Activated effector memory CD4-positive, alpha-beta T cell treated with Interleukin-2 at 50 U/mL for 16 hours (primary cell): ENCODE measurements around the gene MLST8.
A peak's percentile ranks its signal among the peaks of the same experiment; 100 is the strongest.

Source experiments
- DNase-seq: peaks from one replicate; pipeline ENCODE4 v3.0.0-alpha.2; 2020

The MLST8 gene

DNA sequence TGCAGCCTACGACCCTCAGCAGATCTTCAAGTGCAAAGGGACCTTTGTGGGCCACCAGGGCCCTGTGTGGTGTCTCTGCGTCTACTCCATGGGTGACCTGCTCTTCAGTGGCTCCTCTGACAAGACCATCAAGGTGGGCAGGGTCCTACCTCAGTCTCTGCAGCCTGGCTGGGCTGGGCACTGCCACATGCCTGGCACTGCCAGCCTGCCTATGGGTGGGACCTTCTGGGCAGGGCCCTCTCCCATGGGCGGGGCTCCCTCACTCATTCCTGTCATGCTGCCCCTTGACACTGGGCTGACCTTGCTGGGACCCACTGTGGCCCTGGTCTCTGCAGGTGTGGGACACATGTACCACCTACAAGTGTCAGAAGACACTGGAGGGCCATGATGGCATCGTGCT is 31.3 kb upstream of the MLST8 start:
- no peak for DNase-seq

DNA sequence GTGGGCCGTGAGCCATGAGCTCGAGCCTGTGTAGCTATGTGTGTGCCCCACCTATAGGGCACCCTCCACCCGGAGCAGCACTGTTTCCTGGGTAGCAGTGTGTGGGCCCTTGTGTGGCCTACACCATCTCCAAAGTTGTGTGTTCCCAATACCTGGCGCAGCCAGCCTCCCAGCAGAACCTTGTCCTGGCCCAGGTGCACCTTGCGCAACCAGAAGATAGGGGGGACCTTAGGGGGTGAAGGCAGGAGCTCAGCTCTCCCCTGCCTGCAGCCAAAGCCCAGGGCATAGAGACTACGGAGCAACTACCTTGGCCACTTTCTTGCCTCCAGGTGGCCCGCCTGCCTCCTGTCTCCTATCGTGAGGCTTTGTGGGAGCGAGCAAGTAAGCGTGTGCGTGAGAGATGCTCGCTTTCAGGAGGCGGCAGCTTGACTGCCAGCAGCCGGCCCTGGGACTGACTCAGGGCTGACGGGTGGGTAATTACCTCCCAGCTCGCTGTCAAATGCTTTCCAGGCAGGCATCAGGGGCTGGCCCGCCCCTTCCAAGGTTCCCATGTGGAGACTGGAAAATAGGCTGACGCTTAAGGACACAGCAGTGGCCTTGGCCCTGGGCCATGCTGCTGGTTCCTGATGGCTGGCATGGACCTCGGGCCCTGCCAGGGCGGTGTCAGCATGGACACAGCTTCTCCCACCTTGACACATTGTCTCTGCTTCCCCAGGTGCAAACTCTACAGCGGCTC is 30.7 kb upstream of the MLST8 start:
- no peak for DNase-seq

DNA sequence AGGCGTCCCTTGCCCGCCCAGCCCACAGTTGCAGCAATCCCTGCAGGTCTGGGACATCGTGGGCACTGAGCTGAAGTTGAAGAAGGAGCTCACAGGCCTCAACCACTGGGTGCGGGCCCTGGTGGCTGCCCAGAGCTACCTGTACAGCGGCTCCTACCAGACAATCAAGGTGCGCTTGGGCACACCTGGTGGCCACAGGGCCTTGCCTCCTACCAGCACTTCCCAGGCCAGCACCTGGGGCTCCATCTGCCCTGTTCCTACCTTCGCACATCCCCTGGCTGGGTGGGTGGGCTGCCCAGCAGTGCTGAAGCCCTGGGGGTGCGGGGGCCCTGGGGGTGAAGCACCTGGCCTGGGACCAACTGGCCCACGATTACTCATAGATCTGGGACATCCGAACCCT is 29.8 kb upstream of the MLST8 start:
- DNase-seq, result no peak

GRCh38 chr16:2176047-2176446 is 29.2 kb upstream of the MLST8 start:
- DNase-seq, result no peak

DNA sequence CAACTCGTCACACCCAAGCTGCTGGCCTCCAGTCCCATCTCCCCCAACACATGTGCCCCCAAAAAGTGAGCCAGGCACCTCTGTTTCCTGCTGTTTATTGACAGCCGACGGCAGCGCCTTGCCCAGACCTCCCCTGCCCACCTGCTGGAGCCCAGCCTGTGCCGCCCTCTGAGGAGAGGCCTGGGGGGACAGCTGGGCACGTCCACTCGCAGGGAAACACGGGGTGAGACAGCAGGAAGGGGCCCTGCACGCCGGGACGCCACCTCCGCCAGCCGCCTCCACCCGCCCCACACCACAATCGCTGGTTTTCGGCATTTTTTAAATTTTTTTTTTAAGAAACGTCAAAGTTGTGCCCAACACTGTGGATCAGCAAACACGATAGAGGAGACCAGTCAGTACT is 28.2 kb upstream of the MLST8 start:
- DNase-seq, result no peak

- DNase-seq, result no peak
Measured at GRCh38 chr16:2177561-2177960, 27.7 kb upstream of the MLST8 start.

- peak; percentile 6 for DNase-seq
Measured at GRCh38 chr16:2178321-2179106, 26.7 kb upstream of the MLST8 start.

DNA sequence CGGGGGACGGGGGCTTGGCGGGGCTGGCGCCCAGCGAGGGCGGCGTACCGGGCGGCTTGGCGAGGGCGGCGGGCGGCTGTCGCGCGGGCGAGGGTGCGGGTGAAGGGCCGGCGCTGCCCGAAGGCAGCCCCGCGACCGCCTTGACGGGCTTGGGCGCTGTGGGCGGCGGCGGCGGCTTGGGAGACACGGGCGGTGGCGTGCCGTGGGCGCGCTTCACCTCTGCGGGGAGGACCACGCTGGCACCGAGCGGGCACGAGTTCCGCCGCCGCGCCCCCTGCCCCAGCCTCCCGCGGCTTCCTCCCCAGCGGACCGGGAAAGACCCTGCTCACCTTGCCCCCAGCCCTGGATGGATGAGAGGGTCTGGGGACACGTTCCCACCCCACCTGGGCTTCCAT is 26.1 kb upstream of the MLST8 start:
- DNase-seq, result no peak

- no peak for DNase-seq
Measured at GRCh38 chr16:2179576-2179975, 25.7 kb upstream of the MLST8 start.

GRCh38 chr16:2180461-2180860 is 24.8 kb upstream of the MLST8 start:
- no peak for DNase-seq

DNA sequence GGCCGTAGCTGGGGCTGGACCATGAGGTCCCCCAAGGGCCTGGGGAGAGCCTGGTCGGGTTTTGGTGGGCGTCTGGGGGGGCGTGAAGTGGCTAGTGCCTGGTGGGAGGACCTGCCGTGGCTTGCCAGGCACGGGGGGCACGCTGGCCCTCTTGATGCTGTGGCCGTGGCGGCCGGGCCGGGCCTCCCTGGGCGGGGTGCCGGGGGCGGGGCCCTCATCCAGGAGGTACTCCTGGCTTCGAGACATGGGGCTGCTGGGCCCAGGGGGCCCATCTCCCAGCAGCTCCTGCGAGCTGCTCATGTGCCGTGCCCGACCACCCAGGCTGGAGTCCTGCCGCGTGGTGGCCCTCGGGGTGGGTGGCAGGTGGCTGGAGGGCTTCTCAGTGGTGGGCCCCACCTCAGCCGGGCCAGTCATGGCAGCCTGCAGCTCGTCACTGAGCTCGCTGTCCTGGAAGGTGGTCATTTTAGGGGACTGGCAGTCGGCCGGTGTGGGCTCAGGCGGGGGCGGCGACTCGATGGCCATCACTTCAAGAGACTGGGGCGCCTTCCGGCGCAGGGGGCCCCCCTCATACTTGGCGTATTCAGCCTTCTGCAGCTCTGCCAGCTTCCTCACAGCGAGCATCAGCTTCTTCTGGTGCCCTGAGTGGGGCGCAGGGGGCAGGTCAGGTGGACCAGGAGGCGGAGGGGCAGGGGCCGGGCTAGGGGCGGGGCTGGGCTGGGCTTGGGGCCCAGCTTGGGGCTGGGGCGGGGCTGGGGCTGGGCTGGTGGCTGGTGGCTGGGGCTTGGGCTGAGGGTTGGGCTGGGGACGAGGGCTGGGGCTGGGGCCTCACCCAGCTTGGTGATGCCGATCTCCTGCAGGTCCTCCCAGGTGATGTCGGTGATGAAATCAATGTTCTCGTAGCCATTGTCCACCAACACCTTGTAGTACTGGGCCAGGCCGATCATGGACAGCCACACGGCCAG is 24.0 kb upstream of the MLST8 start:
- no peak for DNase-seq

DNA sequence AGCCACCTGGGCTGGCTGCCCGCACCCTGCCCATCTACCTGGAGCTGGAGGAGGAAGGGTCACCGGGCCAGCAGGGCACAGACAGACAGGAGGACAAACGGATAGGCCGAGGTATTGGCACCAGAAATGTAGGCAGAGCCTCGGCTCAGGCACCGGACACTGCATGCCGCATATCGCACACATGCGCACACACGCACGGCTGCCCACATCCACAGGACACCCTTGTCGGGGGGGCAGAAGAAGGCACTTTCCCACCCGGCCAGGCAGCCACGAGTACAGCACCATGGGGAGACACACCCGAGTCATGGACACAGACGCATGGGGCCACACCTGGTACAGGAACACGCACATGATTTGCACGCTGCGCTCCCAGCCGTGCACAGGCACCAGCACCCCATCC is 23.3 kb upstream of the MLST8 start:
- DNase-seq, result no peak

DNA sequence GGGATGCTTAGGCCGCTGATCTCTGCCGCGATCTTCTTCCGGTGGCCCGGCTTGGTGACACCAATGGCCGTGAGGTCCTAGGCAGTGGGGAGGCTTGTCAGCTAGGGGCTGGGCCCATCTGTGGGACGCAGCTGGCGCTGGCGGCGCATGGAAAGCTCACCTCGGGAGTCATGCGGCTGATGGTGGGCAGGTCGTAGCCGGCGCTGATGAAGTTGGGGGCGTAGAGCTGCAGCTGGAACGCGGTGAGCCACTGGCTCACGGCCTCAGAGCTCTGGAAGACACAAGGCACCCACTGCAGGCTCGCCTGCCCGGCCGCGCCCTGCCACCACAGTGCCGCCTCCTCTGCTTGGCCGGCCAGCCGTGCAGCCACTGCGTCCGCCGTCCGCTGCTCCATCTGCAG is 21.6 kb upstream of the MLST8 start:
- no peak for DNase-seq

- DNase-seq, result no peak
Measured at GRCh38 chr16:2184346-2184745, 20.9 kb upstream of the MLST8 start.

DNA sequence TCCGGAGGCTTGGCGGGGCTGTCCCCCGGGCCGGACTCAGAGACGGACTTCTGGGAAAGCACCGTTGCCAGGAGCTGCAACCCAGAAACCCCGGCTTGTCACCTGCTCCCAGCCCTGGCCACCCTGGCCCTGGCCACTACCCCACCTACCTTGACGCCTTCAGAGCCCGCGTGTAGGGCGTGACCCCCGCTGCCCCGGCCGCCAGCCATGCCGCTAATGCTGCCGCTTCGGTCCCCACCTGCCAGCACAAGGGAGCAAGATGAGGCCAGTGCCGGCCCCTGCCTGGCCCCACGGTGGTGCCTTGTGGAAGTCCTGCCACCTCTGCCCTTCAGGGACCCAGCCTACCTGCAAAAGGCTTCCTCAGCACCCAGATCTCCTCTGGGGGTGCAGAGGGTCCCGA is 20.3 kb upstream of the MLST8 start:
- no peak for DNase-seq

DNA sequence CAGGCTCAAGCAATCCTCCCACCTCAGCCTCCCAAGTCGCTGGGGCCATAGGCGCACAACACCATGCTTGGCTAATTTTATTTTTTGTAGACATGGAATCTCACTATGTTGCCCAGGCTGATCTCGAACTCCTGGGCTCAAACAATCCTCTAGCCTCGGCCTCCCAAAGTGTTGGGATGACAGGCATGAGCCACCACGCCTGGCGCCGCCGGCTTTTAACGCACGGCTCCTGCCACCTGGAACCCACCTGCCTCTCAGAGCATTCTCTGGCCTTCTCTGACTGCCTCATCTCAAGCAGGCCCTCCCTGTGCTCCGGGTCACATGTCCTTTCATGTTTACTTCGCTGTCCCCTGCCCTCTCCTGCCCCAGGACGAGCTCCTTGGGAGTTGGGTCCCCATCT is 19.2 kb upstream of the MLST8 start:
- no peak for DNase-seq

- DNase-seq, result no peak
Measured at GRCh38 chr16:2186505-2186904, 18.7 kb upstream of the MLST8 start.

DNA sequence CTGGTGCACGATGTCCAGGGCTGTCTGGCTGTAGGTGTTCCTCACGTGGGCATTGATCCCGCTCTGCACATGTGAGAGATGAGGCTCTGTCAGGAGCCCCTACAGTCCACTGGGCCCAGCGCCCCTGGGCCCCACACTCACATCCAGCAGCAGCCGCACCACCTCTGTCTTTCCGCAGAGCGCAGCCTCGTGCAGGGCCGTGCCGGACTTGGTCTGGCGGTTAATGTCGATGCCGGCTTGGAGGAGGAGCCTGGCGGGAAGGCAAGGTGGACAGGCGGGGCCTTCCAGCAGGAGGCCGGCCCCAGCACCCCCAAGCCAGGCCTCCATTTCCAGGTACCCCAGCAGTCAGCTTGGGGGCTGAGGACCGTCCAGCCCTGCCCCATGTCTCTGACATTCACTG is 18.0 kb upstream of the MLST8 start:
- no peak for DNase-seq

DNA sequence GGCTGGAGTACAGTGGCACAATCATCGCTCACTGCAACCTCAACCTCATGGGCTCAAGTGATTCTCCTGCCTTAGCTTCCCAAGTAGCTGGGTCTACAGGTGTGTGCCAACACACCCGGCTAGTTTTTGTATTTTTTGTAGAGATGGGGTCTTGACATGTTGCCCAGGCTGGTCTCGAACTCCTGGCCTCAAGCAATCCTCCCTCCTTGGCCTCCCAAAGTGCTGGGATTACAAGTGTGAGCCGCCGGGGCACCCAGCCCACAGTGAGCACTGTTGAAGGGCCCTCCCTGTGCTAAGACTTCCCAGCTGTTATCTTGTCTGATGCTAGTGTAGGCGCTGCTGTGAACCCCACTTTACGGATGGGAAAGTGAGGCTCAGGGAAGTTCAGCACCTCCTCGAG is 16.9 kb upstream of the MLST8 start:
- no peak for DNase-seq

DNA sequence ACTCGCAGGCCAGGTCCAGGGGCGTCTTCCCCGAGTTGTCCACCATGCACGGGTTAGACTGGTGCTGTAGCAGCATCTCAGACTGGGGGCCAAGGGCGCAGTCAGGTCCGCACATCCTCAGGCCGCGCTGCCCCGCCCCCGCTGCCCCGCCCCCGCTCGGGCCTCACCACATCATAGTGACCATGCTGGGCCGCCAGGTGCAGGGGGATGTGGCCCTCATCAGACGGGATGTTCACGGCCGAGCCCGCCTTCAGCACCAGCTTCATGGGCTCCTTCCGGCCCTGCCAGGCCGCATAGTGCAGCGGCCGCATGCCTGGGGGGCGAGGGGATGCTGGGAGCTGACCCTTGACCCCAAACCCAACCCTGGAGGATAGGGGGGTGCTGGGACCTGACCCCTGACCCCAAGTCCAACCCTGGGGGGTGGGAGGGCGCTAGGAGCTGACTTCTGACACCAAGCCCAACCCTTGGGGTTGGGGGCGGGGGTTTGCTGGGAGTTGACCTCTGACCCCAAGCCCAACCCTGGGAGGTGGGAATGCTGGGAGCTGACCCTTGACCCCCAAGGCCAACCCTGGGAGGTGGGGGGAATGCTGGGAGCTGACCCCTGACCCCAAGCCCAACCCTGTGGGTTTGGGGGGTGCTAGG is 15.9 kb upstream of the MLST8 start:
- DNase-seq, result no peak

DNA sequence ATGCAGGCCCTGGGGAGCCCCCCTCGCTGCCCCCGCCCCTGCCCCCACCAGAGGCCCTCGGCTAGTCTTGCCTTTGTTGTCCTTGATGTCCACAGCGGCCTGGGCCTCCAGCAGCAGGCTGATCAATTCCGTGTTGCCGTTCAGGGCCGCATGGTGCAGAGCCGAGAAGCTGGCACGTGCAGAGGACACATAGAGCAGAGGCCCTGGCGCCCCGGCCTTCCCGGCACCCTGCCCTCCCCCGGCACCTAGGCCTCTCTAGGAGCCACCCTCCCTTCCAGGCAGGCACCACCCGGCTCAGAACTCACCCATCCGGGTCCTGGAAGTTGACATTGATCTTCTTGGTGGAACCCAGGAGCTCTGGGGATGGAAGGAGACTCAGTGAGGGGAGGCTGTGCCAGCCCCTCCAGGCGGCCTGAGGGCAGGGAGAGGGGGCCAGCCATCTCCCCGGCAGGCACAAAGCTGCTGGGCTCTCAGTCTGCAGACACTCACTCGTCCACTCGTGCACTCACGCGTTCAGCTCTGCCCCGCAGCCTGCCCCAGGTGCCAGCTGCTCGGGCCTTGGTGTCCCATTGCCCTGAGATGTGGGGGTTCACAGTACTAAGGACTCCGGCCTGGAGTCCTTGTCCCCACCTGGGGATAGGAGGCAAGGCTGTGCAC is 15.1 kb upstream of the MLST8 start:
- no peak for DNase-seq

DNA sequence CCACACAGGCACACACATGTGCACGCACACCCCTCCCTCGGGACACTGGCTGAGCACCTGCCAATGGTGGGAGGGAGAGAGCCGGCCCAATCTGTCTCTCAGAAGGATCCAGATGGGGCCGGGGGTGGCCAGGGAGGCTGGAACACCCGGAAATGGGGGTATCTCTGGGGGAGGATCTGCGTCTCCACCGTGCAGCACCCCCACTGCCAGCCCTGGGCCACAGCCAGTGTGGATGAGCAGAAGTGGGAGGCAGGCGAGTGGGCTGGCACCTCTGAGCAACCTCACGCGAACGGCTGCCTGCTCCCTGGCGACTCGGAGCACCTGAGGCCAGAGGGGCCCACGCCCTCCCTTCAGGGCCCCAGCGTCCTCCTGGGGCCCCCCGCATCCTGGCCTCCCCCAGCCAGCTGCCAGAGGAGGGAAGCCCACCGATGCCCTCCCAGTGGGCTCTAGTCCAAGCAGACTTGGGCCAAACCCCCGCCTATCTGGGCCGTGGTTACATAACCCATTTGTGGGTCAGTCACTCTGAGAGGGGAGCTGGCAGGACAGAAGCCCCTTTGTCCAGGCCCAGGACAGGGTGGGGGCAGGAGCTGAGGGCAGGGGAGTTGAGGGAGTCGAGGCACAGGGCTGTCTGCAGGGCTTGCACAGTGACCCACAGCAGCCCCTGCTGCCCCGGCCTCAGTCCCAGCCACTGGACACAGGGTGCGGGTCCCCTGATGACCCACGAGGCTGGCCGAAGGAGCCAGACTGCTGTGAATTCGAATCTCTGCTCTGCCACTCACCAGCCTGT is 14.4 kb upstream of the MLST8 start:
- no peak for DNase-seq
